H1 (cell line): Measurements from ENCODE around the gene AAK1. TPM values are rescaled to one million over a fixed set of nuclear protein-coding genes. Genes with fewer than 3 reads are reported as not detected.

Source experiments
- CTCF ChIA-PET: fragments of 300-600 bp; sonication (Branson Sonifier 250); formaldehyde crosslinking; loops from one replicate; lab custom pipeline; 2021; ENCODE audit not compliant: partially characterized antibody; lab: Charles Lee
- POLR2A ChIA-PET: fragments of 300-600 bp; sonication (Branson Sonifier 250); formaldehyde crosslinking; loops from one replicate; lab custom pipeline; 2021; ENCODE audit warnings: inconsistent platforms; ENCODE audit not compliant: partially characterized antibody; lab: Charles Lee
- DNase-seq, 2 experiments: peaks; one replicate each; pipeline versions ENCODE4 v3.0.0 to v3.0.0-alpha.2; 2010 to 2022; ENCODE audit warnings: low spot score in 2 of 2, low read depth in 1 of 2, mixed read lengths in 1 of 2
- FAIRE-seq: peaks from 2 replicates; lab custom pipeline; 2011; peaks lifted over from hg19 to GRCh38; lab: Jason Lieb, UNC
- H2AFZ ChIP-seq: 2 replicates; pipeline ENCODE4 v1.8.1; 2012; ENCODE audit warnings: low read length, inconsistent platforms
- H2AK5ac ChIP-seq: 2 replicates; pipeline ENCODE4 v1.6.1; 2013; ENCODE audit warnings: low read depth, low read length
- H2BK120ac ChIP-seq: replicated peaks from 2 replicates; pipeline ENCODE3; 2013; ENCODE audit warnings: low read depth, low read length, inconsistent platforms
- H2BK12ac ChIP-seq: 2 replicates; pipeline ENCODE4 v1.6.1; 2013; ENCODE audit warnings: low read depth, low read length
- H2BK15ac ChIP-seq: 2 replicates; pipeline ENCODE4 v1.6.1; 2013; ENCODE audit warnings: low read length
- H2BK20ac ChIP-seq: 2 replicates; pipeline ENCODE4 v1.6.1; 2013; ENCODE audit warnings: low read length
- H2BK5ac ChIP-seq: 2 replicates; pipeline ENCODE4 v1.6.1; 2013; ENCODE audit warnings: low read depth, low read length
- H3K14ac ChIP-seq: 2 replicates; pipeline ENCODE4 v1.6.1; 2013; ENCODE audit warnings: inconsistent platforms; ENCODE audit not compliant: insufficient read length
- H3K18ac ChIP-seq: 2 replicates; pipeline ENCODE4 v1.6.1; 2013; ENCODE audit warnings: low read length; ENCODE audit errors: extremely low read depth
- H3K23ac ChIP-seq: 2 replicates; pipeline ENCODE4 v1.6.1; 2013; ENCODE audit warnings: inconsistent platforms; ENCODE audit not compliant: insufficient read length
- H3K23me2 ChIP-seq: 2 replicates; pipeline ENCODE4 v1.6.1; 2013; ENCODE audit warnings: low read depth, low read length
- H3K27ac ChIP-seq: 2 replicates; pipeline ENCODE4 v1.6.1; 2011; ENCODE audit warnings: low read depth, low read length, inconsistent platforms
- H3K27me3 ChIP-seq, 4 experiments: replicated peaks in 1 of 4; 1 replicate in 1 of 4; 2 replicates in 3 of 4; pipeline versions ENCODE4 v1.6.1 to v1.8.1; 2011 to 2013; ENCODE audit warnings: low read length in 3 of 4, mild to moderate bottlenecking in 3 of 4, inconsistent platforms in 2 of 4, mixed read lengths in 2 of 4, moderate library complexity in 1 of 4; ENCODE audit not compliant: control insufficient read depth in 3 of 4, insufficient read depth in 3 of 4; ENCODE audit errors: extremely low read depth in 1 of 4
- H3K36me3 ChIP-seq, 4 experiments: 2 replicates each; pipeline versions ENCODE4 v1.6.1 to v1.8.1; 2011 to 2013; ENCODE audit warnings: mild to moderate bottlenecking in 4 of 4, low read length in 3 of 4, moderate library complexity in 2 of 4, control low read depth in 1 of 4, inconsistent platforms in 1 of 4; ENCODE audit not compliant: insufficient read depth in 4 of 4, control insufficient read depth in 2 of 4
- H3K4ac ChIP-seq: replicated peaks from 2 replicates; pipeline ENCODE3; 2013; ENCODE audit warnings: low read length, low read depth, mixed read lengths, inconsistent platforms; ENCODE audit not compliant: insufficient read length
- H3K4me1 ChIP-seq, 4 experiments: replicated peaks in 1 of 4; 1 replicate in 1 of 4; 2 replicates in 3 of 4; pipeline versions ENCODE4 v1.6.1 to v1.8.1; 2011 to 2013; ENCODE audit warnings: low read length in 3 of 4, inconsistent platforms in 2 of 4, mixed read lengths in 1 of 4; ENCODE audit not compliant: insufficient read depth in 4 of 4, control insufficient read depth in 3 of 4
- H3K4me2 ChIP-seq, 2 experiments: 2 replicates each; pipeline versions ENCODE4 v1.6.1 to v1.8.1; 2011 to 2013; ENCODE audit warnings: low read depth in 2 of 2, low read length in 2 of 2, control low read depth in 1 of 2, inconsistent platforms in 1 of 2, mild to moderate bottlenecking in 1 of 2; ENCODE audit not compliant: insufficient read depth in 1 of 2
- H3K4me3 ChIP-seq, 4 experiments: fragments of 200-600, 300-600 bp in 1 of 4; sonication (generic), shearing (Covaris generic), sonication (Bioruptor Twin) in 1 of 4; 2 replicates each; pipeline versions ENCODE4 v1.5.1 to v1.8.1; 2011 to 2016; ENCODE audit warnings: low read length in 4 of 4, low read depth in 3 of 4, control low read depth in 2 of 4, inconsistent platforms in 2 of 4, mild to moderate bottlenecking in 2 of 4, mixed read lengths in 1 of 4, moderate library complexity in 1 of 4; ENCODE audit not compliant: insufficient read depth in 2 of 4; ENCODE audit errors: extremely low read depth in 1 of 4
- H3K56ac ChIP-seq: replicated peaks from 2 replicates; pipeline ENCODE3; 2013; ENCODE audit warnings: low read depth, mild to moderate bottlenecking, mixed read lengths, low read length, inconsistent platforms; ENCODE audit not compliant: insufficient read length
- H3K79me1 ChIP-seq: 2 replicates; pipeline ENCODE4 v1.6.1; 2013; ENCODE audit warnings: low read depth, low read length, control low read depth
- H3K79me2 ChIP-seq, 2 experiments: 2 replicates each; pipeline versions ENCODE4 v1.6.1 to v1.8.1; 2012 to 2013; ENCODE audit warnings: low read length in 2 of 2, mild to moderate bottlenecking in 2 of 2, inconsistent platforms in 1 of 2; ENCODE audit not compliant: insufficient read depth in 2 of 2, control insufficient read depth in 1 of 2
- H3K9ac ChIP-seq, 4 experiments: replicated peaks in 1 of 4; 1 replicate in 1 of 4; 2 replicates in 3 of 4; pipeline versions ENCODE4 v1.6.1 to v1.8.1; 2011 to 2013; ENCODE audit warnings: low read depth in 3 of 4, low read length in 3 of 4, control low read depth in 2 of 4, mild to moderate bottlenecking in 2 of 4, moderate library complexity in 2 of 4, inconsistent platforms in 1 of 4; ENCODE audit errors: extremely low read depth in 1 of 4
- H3K9me3 ChIP-seq, 2 experiments: 2 replicates each; pipeline versions ENCODE4 v1.6.1 to v1.8.1; 2012 to 2013; ENCODE audit warnings: mild to moderate bottlenecking in 2 of 2, moderate library complexity in 2 of 2, control low read depth in 1 of 2, inconsistent platforms in 1 of 2, low read depth in 1 of 2, low read length in 1 of 2, mixed read lengths in 1 of 2; ENCODE audit not compliant: insufficient read depth in 2 of 2
- H4K20me1 ChIP-seq, 2 experiments: replicated peaks in 1 of 2; 2 replicates each; pipeline versions ENCODE3 to v1.8.1; 2011 to 2013; ENCODE audit warnings: inconsistent platforms in 2 of 2, low read length in 2 of 2, mild to moderate bottlenecking in 1 of 2; ENCODE audit not compliant: insufficient read depth in 2 of 2, control insufficient read depth in 1 of 2
- H4K5ac ChIP-seq: 2 replicates; pipeline ENCODE4 v1.6.1; 2013; ENCODE audit warnings: low read length, low read depth, mixed read lengths, inconsistent platforms; ENCODE audit not compliant: insufficient read length
- H4K8ac ChIP-seq: 2 replicates; pipeline ENCODE4 v1.8.0; 2013; ENCODE audit warnings: mild to moderate bottlenecking, moderate library complexity, low read length, inconsistent platforms; ENCODE audit not compliant: insufficient read depth; ENCODE audit errors: extremely low read depth
- H4K91ac ChIP-seq: replicated peaks from 2 replicates; pipeline ENCODE3; 2013; ENCODE audit warnings: low read length, mixed read lengths, inconsistent platforms; ENCODE audit not compliant: insufficient read length
- RFX5 ChIP-seq: IDR thresholded peaks from 2 replicates; pipeline ENCODE4 v1.6.1; 2011; ENCODE audit warnings: low read depth, low read length, improper control_type of control experiment, borderline replicate concordance
- WGBS, 2 experiments: shearing (Covaris generic) in 1 of 2; methylation state at CpG; one replicate each; pipeline versions ENCODE4 v1.1.6 to v1.1.7; 2013 to 2015; ENCODE audit warnings: low lambda C conversion rate in 2 of 2, mixed read lengths in 2 of 2, inconsistent platforms in 1 of 2, low coverage in 1 of 2, missing lambda C conversion rate in 1 of 2; ENCODE audit not compliant: insufficient replicate concordance in 2 of 2, insufficient coverage in 1 of 2, insufficient read length in 1 of 2; ENCODE audit errors: extremely low coverage in 1 of 2, missing lambda C conversion rate in 1 of 2; 5-methylcytosine and 5-hydroxymethylcytosine counted together
- polyA plus RNA-seq, 7 experiments: library from polyadenylated mRNA; depleted of rRNA in 3 of 7; stranded (reverse) in 5 of 7; unstranded in 2 of 7; fragments of >200 nt in 5 of 7; fragments of 200-250 nt in 2 of 7; gene quantifications; 1 replicate in 5 of 7; 2 replicates in 1 of 7; 4 replicates in 1 of 7; pipeline versions ENCODE4 v1.2.1 to v1.2.3, GENCODE V29; 2011 to 2013; ENCODE audit warnings: missing spikeins in 2 of 7, mixed read lengths in 2 of 7
- total RNA-seq: library from RNA; stranded (reverse); fragmentation: NEBNext Ultra II Directional; extraction: Animal tissue kit (Norgen Biotek cat#: 25700); gene quantifications from 2 replicates; pipeline ENCODE4 v1.2.1, GENCODE V29; 2021

Gene AAK1
- total and polyA plus RNA-seq, 2 of the 8 experiments (the other 6 are each of a cell fraction or from before 2014, with no cell fraction given) = 10.0 to 40.5 TPM

DNA sequence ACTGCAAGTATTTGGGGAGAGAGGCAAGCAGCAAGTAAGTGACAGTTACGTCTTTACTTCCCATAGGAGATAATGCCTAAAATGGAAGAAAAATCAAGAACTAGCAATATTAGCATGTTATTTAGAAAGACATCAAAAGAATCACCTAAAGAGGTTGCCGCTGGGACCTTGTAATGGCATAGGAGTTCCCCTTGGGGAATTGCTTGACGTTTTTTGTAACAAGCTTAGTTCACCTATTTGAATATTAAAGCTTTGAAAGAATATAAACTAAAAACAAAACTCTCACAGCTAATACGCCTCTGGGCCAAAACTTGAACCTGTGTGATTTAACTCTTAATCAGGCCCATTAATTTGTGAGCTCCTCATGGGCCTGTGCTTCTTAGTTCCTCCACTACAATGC is 89.0 kb downstream of the AAK1 start:
- Histone ChIP-seq H3K18ac (no peak overlapping the region), H2AK5ac (no peak overlapping the region), H2BK5ac (no peak overlapping the region), H4K5ac (no peak overlapping the region), H2BK12ac (no peak overlapping the region), H3K4me2 (no peak overlapping the region), H3K23ac (no peak overlapping the region), H4K8ac (no peak overlapping the region), H2BK15ac (no peak overlapping the region), H3K4me1 (no peaks in the 10 kb centered on the region; a peak in 1 of 7 replicates), H4K20me1 (no peaks in the 10 kb centered on the region), H3K14ac (no peak overlapping the region), H3K23me2 (no peaks in the 10 kb centered on the region), H3K4me3 (no peak overlapping the region), H4K91ac (no peak overlapping the region), H3K79me2 (peaks cover 0 to 4% of the 10 kb centered on the region in 2 experiments; a peak in 2 of 4 replicates), H3K27me3 (no peaks in the 10 kb centered on the region), H3K4ac (no peak overlapping the region), H3K9ac (no peak overlapping the region), H2BK120ac (no peak overlapping the region), H3K9me3 (no peaks in the 10 kb centered on the region), H2AFZ (no peak overlapping the region), H3K36me3 (no peaks in the 10 kb centered on the region), H3K27ac (no peak overlapping the region), H3K56ac (no peak overlapping the region), H3K79me1 (no peaks in the 10 kb centered on the region; the same call in 1 of the 2 replicates), H2BK20ac (no peak overlapping the region)
- WGBS, 2 experiments = 86% methylated on average over 4 of the region's 4 CpGs; no CpG with 5 or more reads in 1 of the 2 experiments
- TF ChIP-seq RFX5 = no peak
- ChIA-PET POLR2A (no interaction called here), CTCF (interaction anchor here (0.7 to 6.6 kb wide), 7 partner anchors 10 to 392 kb away, joined by 3 to 43 read pairs (median 3); no protein-coding TSS in a partner anchor)
- DNase-seq (no peak), FAIRE-seq (no peak)
